LNCAP (cell line): ENCODE results near the gene SAE1.

ENCODE experiments used
- TF ChIP-seq, protein P1 (sequence below): fragments of 450-650 bp; IDR thresholded peaks from 2 replicates; pipeline ENCODE4 v1.5.1; 2017; ENCODE audit warnings: mild to moderate bottlenecking

SAE1 gene

DNA sequence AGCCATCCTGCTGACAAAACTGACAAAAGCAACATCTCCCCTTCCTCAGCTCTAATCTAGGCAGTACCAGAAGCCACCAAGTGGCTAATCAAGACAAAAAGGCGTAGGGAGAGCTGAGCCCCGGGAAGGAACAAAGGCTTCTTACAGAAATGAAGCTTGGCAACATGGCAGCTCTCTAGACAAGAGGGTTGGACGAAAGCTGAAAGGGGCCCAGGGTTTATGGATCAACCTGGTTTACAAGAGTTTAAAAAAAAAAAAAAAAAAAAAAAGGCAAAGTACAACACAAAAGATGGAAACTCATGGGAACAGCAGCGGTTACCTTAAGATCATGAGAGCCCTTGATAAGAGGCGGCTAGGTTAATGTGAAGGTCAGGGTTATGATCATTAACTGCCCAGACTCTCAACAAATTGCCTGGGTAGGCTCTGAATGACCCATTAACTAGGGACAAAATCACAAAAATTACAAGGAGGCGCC, 31.0 kb upstream of the SAE1 start:
- TF ChIP-seq, protein P1, sequence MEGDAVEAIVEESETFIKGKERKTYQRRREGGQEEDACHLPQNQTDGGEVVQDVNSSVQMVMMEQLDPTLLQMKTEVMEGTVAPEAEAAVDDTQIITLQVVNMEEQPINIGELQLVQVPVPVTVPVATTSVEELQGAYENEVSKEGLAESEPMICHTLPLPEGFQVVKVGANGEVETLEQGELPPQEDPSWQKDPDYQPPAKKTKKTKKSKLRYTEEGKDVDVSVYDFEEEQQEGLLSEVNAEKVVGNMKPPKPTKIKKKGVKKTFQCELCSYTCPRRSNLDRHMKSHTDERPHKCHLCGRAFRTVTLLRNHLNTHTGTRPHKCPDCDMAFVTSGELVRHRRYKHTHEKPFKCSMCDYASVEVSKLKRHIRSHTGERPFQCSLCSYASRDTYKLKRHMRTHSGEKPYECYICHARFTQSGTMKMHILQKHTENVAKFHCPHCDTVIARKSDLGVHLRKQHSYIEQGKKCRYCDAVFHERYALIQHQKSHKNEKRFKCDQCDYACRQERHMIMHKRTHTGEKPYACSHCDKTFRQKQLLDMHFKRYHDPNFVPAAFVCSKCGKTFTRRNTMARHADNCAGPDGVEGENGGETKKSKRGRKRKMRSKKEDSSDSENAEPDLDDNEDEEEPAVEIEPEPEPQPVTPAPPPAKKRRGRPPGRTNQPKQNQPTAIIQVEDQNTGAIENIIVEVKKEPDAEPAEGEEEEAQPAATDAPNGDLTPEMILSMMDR: no peak

DNA sequence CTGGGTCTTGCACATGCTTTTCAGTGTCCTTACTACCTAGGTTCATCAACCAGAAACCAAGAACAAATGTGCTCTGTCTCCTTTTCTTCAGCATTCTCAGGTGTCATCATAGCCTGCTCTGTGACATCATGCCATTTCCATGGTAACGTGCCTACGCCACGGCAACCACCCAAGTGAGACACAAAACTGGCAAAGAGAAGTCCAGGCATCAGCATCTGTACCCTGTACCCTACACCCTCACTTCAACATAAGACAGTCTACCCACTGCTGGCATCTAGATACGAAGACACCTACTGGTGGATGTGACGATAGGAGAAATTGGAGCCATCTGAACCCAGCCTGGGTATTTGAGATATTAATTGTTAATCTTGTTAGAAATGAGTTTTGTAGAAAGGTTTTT, 30.3 kb upstream of the SAE1 start:
- TF ChIP-seq, protein P1: no peak

DNA sequence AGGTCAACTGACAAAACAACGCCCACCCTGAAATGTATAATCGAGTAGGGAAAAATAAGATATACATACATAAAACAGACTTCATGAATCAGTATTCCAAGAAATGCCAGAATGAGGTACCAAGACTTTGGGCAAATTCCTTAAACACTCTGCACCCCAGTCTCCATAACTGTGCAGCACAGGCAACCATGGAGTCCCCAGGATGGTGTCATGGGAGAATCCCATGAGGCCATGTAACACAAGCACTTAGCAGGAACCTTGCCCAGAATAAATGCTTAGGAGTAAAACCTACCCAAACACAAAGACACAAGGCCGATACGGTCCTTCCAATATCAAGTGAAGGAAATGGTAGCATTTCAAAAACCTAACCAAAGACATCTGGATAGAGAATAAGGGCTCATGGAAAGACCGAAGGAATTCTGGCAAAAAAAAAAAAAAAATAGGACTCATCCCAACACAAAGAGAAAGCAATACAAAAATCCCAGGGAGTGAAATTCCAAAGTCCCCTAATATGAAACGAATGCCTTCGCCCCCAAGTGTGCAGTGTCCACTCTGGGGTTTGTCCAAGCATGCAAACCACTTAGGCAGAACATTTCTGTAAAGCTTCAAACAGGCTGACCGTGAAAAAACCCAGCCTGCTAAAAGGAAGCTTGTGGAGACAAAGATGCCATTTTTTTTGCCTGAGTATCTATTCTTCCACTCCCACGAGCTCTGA, 28.1 kb upstream of the SAE1 start:
- TF ChIP-seq, protein P1: no peak

DNA sequence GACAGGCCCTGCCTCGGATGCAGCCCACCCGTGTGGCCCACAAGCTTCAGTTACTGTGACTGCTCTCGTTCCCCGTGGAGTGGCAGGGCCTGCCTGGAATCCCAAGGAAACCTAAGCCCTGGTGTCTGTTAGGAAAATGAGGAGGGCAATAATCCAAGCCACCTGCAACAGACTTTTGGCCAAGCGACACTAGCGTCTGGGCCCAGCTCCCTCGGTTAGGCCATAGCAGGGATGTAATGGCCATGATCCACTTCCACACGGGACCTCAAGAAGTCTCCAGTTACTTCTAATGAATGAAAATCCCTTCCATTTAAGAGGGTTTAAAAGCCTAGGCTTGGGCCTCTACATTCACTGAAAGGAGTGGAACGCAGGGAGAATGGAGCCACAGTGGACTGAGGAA, 26.0 kb upstream of the SAE1 start:
- TF ChIP-seq, protein P1: no peak

DNA sequence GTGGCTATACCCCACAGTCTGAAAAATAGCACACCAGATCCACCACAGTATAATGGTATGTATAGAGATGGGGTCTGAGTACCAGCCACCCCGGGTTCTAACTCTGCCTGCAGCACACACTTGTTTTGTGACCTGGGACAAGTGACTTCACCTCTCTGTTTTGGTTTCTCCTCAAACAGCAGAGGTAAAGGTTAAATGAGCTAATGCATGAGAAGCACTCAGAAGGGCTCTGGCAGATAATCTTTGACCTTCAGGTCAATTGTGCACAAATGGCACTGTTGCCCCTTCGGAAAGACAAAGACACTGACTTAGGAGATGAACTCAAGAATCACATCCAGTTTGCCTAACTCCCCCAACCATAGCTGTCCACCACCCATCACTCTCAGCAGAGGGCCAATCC, 24.8 kb upstream of the SAE1 start:
- TF ChIP-seq, protein P1: no peak

DNA sequence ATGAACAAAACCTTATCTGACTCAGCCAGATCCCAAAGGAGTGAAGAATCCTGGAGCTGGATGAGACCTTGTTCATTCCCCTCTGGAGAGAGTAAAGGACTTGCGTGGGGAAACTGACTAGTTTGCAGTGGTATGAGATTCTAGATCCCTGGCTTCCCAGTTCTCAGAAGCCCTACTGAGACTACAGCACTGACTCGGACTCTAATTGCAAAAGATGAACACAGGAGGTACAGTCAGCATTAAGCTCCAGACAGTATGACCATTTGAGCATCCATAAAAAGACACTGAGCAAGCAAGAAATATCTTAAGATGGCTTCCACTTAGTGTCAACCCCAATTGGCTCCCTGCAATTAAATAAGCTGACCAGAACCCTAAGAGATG, 23.8 kb upstream of the SAE1 start:
- TF ChIP-seq, protein P1: no peak

DNA sequence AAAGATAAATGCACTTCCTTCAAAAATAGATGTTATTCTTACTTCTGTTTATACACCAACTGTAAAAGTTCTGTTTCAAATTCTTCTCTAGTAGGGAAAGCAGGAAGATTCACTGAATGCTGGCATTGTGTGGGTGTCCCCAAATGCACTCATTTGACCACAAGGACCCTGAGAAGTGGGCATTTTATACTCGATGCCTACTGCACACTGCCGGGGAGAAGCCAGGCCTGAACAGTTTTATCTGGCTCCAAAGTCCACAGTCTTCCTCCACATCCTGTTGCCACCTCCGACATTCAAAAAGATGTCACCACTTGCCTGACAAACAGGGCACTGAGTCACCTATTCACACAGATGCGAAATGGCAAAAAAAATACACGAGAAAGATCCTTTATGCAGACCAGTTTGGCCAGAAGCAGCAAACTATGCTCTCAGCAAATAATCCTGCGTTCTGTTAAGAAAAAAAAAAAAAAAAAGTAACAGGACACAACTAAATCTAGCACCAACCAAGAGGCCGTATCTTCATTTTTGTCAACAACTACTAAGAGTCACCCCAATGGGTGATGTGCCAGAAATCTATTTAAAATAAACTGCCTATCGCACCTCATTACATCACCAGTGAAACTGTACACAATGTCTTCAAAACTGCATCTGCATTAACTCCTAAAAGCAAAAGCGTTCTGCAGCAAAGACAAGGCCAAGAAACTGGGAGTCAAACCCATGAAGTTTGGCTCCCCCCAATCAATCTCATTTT, 23.3 kb upstream of the SAE1 start:
- TF ChIP-seq, protein P1: no peak
